ENCODE data around the gene ABTB2. TPM values are rescaled to one million over a fixed set of nuclear protein-coding genes. Genes with fewer than 3 reads are reported as not detected.
A peak's percentile ranks its signal among the peaks of the same experiment; 100 is the strongest.

Gene ABTB2
- total RNA-seq = 1 to 10 TPM; 1.2 TPM

DNA sequence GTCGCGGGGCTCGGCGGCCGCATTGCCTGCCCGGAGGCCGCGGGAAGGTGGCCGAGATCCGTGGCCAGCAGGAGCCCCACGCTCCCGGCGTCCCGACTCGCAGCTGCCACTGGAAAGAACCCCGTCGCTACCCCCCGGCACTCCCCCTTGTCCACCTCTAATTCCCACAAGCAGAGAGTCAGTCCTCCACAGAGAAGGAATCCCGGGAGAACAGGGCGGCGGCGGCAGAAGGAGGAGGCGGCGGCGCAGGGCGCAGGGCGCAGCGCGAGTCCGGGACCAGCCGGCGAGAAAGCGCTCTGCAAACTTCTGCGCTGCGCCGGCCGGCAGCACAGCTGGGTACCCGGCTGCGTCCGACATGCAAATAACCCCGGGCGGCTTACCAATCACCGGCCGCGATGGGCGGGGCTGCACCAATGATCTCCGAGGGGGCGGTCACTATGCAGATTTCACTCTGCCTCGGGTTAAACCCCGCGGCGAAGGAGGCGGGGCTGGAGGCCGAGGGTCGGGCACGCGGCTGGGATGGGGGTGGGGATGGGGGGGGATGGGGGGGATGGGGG is at the start of gene ABTB2:
TSS of gene ABTB2 (minus strand) at position 310 of the 557 bp plus-strand sequence.
- Mint-ChIP-seq H3K4me3 (peak within 1 kb of the TSS; percentile 78), H3K27ac (peak within 1 kb of the TSS; percentile 67), H3K4me1 (peaks cover 28% of the 10 kb centered on the region), H3K27me3 (peaks cover 36% of the 10 kb centered on the region), H3K36me3 (ENCODE audit: low read depth) (peaks cover 2% of the 10 kb centered on the region), H3K9me3 (ENCODE audit: low read depth) (no peaks in the 10 kb centered on the region)
- ChIA-PET POLR2A (interaction anchor here (0.6 to 2.2 kb wide), 7 partner anchors 45 to 569 kb away, joined by 3 to 10 read pairs (median 3); no protein-coding TSS in a partner anchor), CTCF (interaction anchor here (0.5 to 4.2 kb wide), 21 partner anchors 10 to 672 kb away, joined by 3 to 70 read pairs (median 4); no protein-coding TSS in a partner anchor)
- intact Hi-C loops (cut with DNase I, micrococcal nuclease) = loop anchor here (1.0 to 10.0 kb wide), 14 partner anchors 14 to 583 kb away; partner anchors contain the start of genes CAPRIN1 (in 2 of the 2), NAT10 (in 2 of the 2), CAT (in 1 of the 2) and FBXO3 (in 1 of the 2)
- DNase-seq = peak; percentile 99
- peak; percentile 95 for ATAC-seq

DNA sequence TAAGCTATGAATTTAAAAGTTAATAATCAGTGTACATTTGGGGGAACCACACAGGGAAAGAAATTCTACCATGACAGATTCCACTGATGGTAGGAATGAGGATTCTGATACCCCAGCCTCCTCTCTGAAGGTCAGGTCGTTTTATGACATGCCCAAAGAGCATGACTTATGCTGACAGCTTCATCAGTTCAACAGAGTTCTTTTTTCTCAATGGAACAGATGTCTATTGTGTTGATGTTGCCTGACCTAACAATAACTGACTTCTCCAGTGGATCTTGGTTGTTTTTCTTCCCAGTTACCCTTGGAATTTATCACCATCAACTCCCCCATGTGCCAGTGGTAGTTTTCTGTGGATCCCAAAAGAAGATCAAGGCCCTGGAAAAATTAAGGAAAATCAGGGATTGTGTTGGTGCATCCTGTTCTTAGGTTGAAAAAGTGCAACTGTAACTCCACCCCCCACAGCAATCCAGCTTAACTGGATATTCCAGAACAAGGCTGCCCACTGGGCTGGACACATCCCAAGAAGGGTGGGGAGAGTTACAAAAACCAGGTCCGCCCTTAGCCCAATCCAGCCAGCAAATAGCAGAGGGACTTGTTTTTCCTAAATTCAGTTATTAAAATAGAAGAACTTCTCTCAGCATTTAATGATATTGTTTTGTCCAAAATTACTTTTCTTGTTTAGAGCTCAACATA is 49.5 kb upstream of the ABTB2 start:
- Mint-ChIP-seq H3K4me1 (peaks cover 17% of the 10 kb centered on the region), H3K36me3 (ENCODE audit: low read depth) (no peaks in the 10 kb centered on the region), H3K27ac (no peak overlapping the region), H3K9me3 (ENCODE audit: low read depth) (peaks cover 3% of the 10 kb centered on the region), H3K4me3 (no peak overlapping the region), H3K27me3 (peaks cover 17% of the 10 kb centered on the region)
- ChIA-PET POLR2A (no interaction called here), CTCF (interaction anchor here (0.7 to 1.4 kb wide), 3 partner anchors 8 to 367 kb away, joined by 3 to 4 read pairs (median 3); no protein-coding TSS in a partner anchor)
- no peak for ATAC-seq
- intact Hi-C loops (cut with DNase I, micrococcal nuclease) = no loop called here
- no peak for DNase-seq

DNA sequence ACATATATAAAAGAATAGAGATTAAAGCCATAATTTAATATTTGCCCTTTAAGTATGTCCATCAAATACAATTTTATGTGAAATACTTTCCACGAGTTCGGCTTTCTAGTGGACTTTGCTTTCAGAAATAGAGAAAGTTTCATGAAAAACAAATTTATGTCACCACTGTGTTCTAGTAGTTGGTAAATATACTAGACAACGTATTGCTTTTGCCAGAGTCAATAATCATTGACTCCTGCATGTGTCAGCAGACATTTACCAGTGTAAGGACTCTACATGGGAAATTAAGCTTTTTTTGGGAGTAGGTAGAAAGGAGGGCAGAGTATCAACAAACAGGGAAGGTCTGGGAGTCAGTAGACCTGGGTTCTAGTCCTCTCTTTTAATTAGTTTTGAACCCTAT is 48.6 kb upstream of the ABTB2 start:
- ChIA-PET CTCF (interaction anchor here (1.4 kb wide), 1 partner anchor 9 kb away, joined by 4 read pairs; no protein-coding TSS in a partner anchor), POLR2A (no interaction called here)
- peaks cover 17% of the 10 kb centered on the region for H3K4me1 Mint-ChIP-seq
- ATAC-seq = no peak
- intact Hi-C loops (cut with DNase I, micrococcal nuclease) = no loop called here
- peaks cover 17% of the 10 kb centered on the region for H3K27me3 Mint-ChIP-seq
- no peak overlapping the region for H3K27ac Mint-ChIP-seq
- no peaks in the 10 kb centered on the region for H3K36me3 Mint-ChIP-seq (ENCODE audit: low read depth)
- DNase-seq = no peak
- H3K9me3 Mint-ChIP-seq (ENCODE audit: low read depth) = no peaks in the 10 kb centered on the region
- no peak overlapping the region for H3K4me3 Mint-ChIP-seq

DNA sequence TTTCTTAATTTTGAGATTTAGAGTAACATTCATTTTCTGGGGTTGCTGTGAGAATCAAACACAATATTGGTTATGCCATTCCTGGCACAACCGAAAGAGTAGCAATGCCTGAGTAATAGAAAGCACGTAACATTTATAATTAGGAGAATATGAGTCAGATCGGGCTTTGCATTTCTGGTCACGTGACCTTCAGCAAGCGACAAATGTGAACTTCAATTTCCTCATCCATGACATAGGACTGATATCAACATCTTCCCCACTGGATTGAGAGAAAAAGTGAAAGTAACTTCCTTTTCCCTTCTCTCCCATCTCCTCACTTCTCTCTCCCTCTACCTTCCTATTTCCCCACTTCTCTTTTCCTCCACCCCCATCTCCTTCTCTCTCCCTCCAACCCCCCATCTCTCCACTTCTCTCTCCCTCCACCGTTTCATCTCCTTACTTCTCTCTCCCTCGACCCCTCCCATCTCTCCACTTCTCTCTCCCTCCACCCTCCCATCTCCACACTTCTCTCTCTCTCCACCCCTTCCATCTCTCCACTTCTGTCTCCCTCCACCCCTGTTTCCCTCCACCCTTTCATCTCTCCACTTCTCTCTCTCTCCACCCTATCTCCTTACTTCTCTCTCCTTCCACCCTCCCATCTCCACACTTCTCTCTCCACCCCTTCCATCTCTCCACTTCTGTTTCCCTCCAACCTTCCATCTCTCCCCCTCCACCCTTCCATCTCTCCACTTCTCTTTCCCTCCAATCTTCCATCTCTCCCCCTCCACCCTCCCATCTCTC is 47.5 kb upstream of the ABTB2 start:
- peaks cover 17% of the 10 kb centered on the region for H3K27me3 Mint-ChIP-seq
- no peak overlapping the region for H3K4me3 Mint-ChIP-seq
- ChIA-PET CTCF (interaction anchor here (0.7 to 0.8 kb wide), 2 partner anchors 10 to 63 kb away, joined by 3 read pairs; no protein-coding TSS in a partner anchor), POLR2A (no interaction called here)
- H3K36me3 Mint-ChIP-seq (ENCODE audit: low read depth) = no peaks in the 10 kb centered on the region
- peaks cover 17% of the 10 kb centered on the region for H3K4me1 Mint-ChIP-seq
- peak overlapping the region; percentile 33 for H3K27ac Mint-ChIP-seq
- DNase-seq = peak; percentile 7
- intact Hi-C loops (cut with DNase I, micrococcal nuclease) = loop anchor here (1.0 to 2.0 kb wide), 3 partner anchors 34 kb away; partner anchors contain the start of gene CAT (in 1 of the 2)
- no peaks in the 10 kb centered on the region for H3K9me3 Mint-ChIP-seq (ENCODE audit: low read depth)
- peak; percentile 88 for ATAC-seq

DNA sequence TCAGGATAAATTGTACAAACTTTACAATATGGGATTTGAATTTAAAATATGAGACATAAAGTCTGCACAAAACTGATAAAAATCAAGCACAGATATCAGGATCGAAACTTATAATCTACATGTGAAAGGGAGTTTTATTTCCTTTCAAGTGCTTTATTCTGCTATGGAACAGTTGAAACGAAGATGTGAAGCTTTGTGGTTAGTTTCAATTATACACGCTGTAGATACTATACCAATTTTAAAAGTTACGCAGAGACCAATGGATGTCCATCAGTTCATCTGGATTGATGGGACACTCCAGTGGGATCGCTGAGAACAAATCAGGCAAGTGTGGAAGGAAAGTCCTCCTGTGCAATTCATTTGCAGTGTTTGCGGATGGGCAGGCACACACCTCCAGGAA is 46.5 kb upstream of the ABTB2 start:
- H3K9me3 Mint-ChIP-seq (ENCODE audit: low read depth) = no peaks in the 10 kb centered on the region
- H3K4me1 Mint-ChIP-seq = peaks cover 17% of the 10 kb centered on the region
- POLR2A ChIA-PET = no interaction called here
- no peaks in the 10 kb centered on the region for H3K36me3 Mint-ChIP-seq (ENCODE audit: low read depth)
- no peak overlapping the region for H3K27ac Mint-ChIP-seq
- H3K27me3 Mint-ChIP-seq = peaks cover 17% of the 10 kb centered on the region
- H3K4me3 Mint-ChIP-seq = no peak overlapping the region
- peak; percentile 31 for ATAC-seq
- CTCF ChIA-PET = interaction anchor here (0.7 to 1.5 kb wide), 6 partner anchors 9 to 109 kb away, joined by 3 to 5 read pairs (median 3); partner anchors contain the start of gene ELF5
- DNase-seq = no peak
- intact Hi-C loops (cut with DNase I, micrococcal nuclease) = loop anchor here (2.0 kb wide), 2 partner anchors 33 to 35 kb away; partner anchors contain the start of gene CAT (in 1 of the 2)

DNA sequence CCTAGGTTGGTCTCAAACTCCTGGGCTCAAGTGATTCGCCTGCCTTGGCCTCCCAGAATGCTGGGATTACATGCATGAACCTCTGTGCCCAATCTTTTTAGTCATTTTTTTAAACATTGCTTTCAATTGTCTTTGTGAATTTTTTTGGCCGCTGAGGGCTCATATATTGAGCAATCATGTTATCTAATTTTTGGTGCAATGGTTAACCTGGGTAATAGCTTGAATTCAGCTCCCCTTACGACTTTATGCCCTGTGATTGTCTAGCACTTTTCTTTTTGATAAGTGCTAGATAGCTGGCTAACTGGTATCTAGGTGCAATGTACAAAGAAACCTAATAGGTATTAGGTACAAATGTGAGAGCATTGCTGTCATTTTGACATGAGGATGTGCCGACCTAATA is 45.6 kb upstream of the ABTB2 start:
- ChIA-PET CTCF (interaction anchor here (0.6 to 1.5 kb wide), 6 partner anchors 10 to 110 kb away, joined by 3 to 5 read pairs (median 4); partner anchors contain the start of gene ELF5), POLR2A (interaction anchor here (0.6 kb wide), 1 partner anchor 963 kb away, joined by 3 read pairs; no protein-coding TSS in a partner anchor)
- no peak for ATAC-seq
- H3K4me1 Mint-ChIP-seq = peaks cover 17% of the 10 kb centered on the region
- H3K4me3 Mint-ChIP-seq = no peak overlapping the region
- intact Hi-C loops (cut with DNase I, micrococcal nuclease) = no loop called here
- no peak for DNase-seq
- H3K9me3 Mint-ChIP-seq (ENCODE audit: low read depth) = no peaks in the 10 kb centered on the region
- H3K36me3 Mint-ChIP-seq (ENCODE audit: low read depth) = no peaks in the 10 kb centered on the region
- peaks cover 15% of the 10 kb centered on the region for H3K27me3 Mint-ChIP-seq
- H3K27ac Mint-ChIP-seq = no peak overlapping the region

DNA sequence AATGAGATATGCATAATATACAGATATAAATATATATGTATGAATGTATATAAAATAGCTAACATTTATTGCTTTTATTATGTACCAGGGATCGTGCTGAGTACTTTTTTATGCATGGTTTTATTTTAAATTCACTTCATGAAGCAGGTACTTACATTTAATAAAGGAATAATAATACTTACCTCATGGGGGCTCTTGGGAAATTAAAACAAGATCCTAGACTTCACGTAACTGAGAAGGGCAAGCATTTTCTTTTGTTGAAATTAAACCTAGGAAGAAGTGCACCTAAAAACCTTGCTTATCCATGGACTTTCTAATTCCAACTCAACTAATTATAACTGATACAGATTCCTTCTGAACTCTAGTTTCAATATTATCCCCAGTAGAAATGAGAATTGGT is 40.0 kb upstream of the ABTB2 start:
- peaks cover 10% of the 10 kb centered on the region for H3K36me3 Mint-ChIP-seq (ENCODE audit: low read depth)
- H3K9me3 Mint-ChIP-seq (ENCODE audit: low read depth) = peaks cover 16% of the 10 kb centered on the region
- H3K27ac Mint-ChIP-seq = no peak overlapping the region
- H3K4me3 Mint-ChIP-seq = no peak overlapping the region
- H3K27me3 Mint-ChIP-seq = peaks cover 16% of the 10 kb centered on the region
- DNase-seq (no peak), ATAC-seq (no peak)
- intact Hi-C loops (cut with DNase I, micrococcal nuclease) = no loop called here
- CTCF ChIA-PET = no interaction called here
- POLR2A ChIA-PET = no interaction called here
- no peaks in the 10 kb centered on the region for H3K4me1 Mint-ChIP-seq

DNA sequence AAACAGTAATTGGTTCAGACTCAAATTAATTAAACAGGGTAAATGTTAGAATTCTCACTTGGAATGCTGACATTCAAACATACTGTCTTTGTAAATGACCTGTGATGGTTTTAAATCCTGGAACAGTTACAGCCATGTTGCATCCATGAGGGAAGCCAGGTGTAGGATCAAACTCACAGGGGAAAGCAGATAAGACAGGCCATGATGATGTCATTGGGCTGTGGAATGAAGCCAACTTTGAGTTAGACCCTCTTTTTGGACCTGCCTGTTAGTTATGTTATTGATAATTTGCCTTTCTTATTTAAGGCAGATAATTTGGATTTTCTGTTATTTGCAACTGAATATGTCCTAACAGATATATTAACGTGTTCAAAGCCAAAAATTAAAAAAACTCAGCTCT is 39.3 kb upstream of the ABTB2 start:
- Mint-ChIP-seq H3K27ac (no peak overlapping the region), H3K27me3 (peaks cover 19% of the 10 kb centered on the region), H3K9me3 (ENCODE audit: low read depth) (peaks cover 16% of the 10 kb centered on the region), H3K4me1 (no peaks in the 10 kb centered on the region), H3K36me3 (ENCODE audit: low read depth) (peaks cover 10% of the 10 kb centered on the region), H3K4me3 (no peak overlapping the region)
- DNase-seq (no peak), ATAC-seq (no peak)
- POLR2A ChIA-PET = no interaction called here
- intact Hi-C loops (cut with DNase I, micrococcal nuclease) = no loop called here
- CTCF ChIA-PET = interaction anchor here (0.6 kb wide), 1 partner anchor 1321 kb away, joined by 3 read pairs; no protein-coding TSS in a partner anchor

DNA sequence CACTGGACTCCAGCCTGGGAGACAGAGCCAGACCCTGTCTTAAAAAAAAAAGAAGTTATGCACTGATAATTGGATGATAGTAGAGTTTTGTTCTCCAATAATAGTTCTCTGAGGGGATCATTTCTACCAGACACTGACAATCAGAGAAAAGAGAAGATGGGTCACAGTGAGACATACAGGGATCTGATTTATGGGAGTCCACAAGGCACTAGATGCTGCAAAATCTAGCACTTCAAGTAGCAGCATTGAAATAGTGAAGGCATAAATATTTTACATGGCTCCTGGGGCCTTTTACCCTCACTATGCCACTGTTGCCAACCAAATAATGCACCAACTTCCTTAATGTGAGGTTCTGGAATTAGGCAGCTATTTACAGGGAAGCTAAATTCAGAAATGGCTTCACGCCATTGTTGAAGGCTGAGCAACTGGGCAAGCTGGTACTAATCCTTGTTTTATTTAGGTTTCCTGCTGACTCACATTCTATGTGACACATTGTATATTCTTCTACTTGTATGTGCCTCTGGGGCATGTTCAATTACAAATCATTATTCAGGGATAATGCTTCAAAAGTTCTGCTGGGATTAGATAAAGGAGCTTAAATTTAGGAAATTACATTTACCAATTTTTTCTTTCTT is 38.2 kb upstream of the ABTB2 start:
- H3K36me3 Mint-ChIP-seq (ENCODE audit: low read depth) = peaks cover 10% of the 10 kb centered on the region
- DNase-seq = no peak
- no peaks in the 10 kb centered on the region for H3K4me1 Mint-ChIP-seq
- peaks cover 21% of the 10 kb centered on the region for H3K27me3 Mint-ChIP-seq
- peaks cover 16% of the 10 kb centered on the region for H3K9me3 Mint-ChIP-seq (ENCODE audit: low read depth)
- ChIA-PET CTCF (interaction anchor here (0.6 kb wide), 1 partner anchor 36 kb away, joined by 4 read pairs; no protein-coding TSS in a partner anchor), POLR2A (no interaction called here)
- ATAC-seq = no peak
- H3K4me3 Mint-ChIP-seq = no peak overlapping the region
- H3K27ac Mint-ChIP-seq = no peak overlapping the region
- intact Hi-C loops (cut with DNase I, micrococcal nuclease) = no loop called here

DNA sequence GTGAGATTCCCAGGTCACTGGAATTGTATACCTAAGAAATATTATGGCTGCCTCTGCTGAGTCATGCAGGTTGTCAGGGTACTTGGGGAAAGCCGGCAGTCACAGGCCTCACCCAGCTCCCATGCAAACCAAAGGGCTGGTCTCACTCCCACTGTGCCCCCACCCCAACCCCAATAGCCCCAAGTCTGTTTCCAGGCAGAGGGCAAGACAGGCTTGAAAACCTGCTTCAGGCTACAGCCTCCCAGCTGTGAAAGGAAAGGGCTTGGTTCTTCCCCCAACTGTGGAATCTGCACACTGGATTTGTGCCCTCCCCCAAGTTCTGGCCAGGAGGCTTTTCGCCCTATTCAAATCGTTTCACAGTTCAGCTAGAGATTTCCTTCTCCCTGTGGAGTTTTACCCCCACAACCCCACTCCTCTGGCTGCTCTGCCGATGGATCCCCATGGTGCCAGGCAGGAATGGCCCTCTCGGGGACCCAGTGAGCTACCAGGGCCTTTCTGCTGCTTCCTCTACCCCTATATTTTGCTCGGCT is 37.0 kb upstream of the ABTB2 start:
- H3K9me3 Mint-ChIP-seq (ENCODE audit: low read depth) = peaks cover 16% of the 10 kb centered on the region
- peaks cover 26% of the 10 kb centered on the region for H3K27me3 Mint-ChIP-seq
- H3K27ac Mint-ChIP-seq = no peak overlapping the region
- intact Hi-C loops (cut with DNase I, micrococcal nuclease) = no loop called here
- H3K4me3 Mint-ChIP-seq = no peak overlapping the region
- ATAC-seq (no peak), DNase-seq (no peak)
- H3K36me3 Mint-ChIP-seq (ENCODE audit: low read depth) = peaks cover 10% of the 10 kb centered on the region
- POLR2A ChIA-PET = no interaction called here
- no peaks in the 10 kb centered on the region for H3K4me1 Mint-ChIP-seq
- CTCF ChIA-PET = interaction anchor here (1.2 kb wide), 1 partner anchor 10 kb away, joined by 3 read pairs; no protein-coding TSS in a partner anchor
